ENCODE data around the gene HK1.

Gene HK1

GRCh38 chr10:69352569-69353264, 74.4 kb downstream of the HK1 start:
- no peak for DNase-seq

GRCh38 chr10:69353977-69354635, 75.8 kb downstream of the HK1 start:
- no peak for DNase-seq

GRCh38 chr10:69356187-69356586, 77.9 kb downstream of the HK1 start:
- no peak for DNase-seq

- DNase-seq, result no peak
Observed at GRCh38 chr10:69358148-69358795, 80.0 kb downstream of the HK1 start.

- DNase-seq, result no peak
Observed at GRCh38 chr10:69359148-69359547, 80.9 kb downstream of the HK1 start.

GRCh38 chr10:69359594-69359993, 81.3 kb downstream of the HK1 start:
- no peak for DNase-seq

GRCh38 chr10:69360485-69361302, 82.4 kb downstream of the HK1 start:
- no peak for DNase-seq

- DNase-seq, result no peak
Observed at GRCh38 chr10:69361303-69361614, 83.0 kb downstream of the HK1 start.

- DNase-seq, result no peak
Observed at GRCh38 chr10:69362471-69362954, 84.2 kb downstream of the HK1 start.

GRCh38 chr10:69363666-69364065, 85.4 kb downstream of the HK1 start:
- no peak for DNase-seq

- DNase-seq, result no peak
Observed at GRCh38 chr10:69364232-69364940, 86.1 kb downstream of the HK1 start.

GRCh38 chr10:69366738-69367137, 88.4 kb downstream of the HK1 start:
- no peak for DNase-seq

- DNase-seq, result no peak
Observed at GRCh38 chr10:69367469-69367868, 89.2 kb downstream of the HK1 start.

GRCh38 chr10:69372126-69372980, 94.1 kb downstream of the HK1 start:
- DNase-seq, result no peak

GRCh38 chr10:69374242-69374641, 95.9 kb downstream of the HK1 start:
- DNase-seq, result no peak

- DNase-seq, result no peak
Observed at GRCh38 chr10:69374931-69375306, 96.6 kb downstream of the HK1 start.

GRCh38 chr10:69375307-69376151, 97.2 kb downstream of the HK1 start:
- DNase-seq, result no peak

GRCh38 chr10:69376662-69377061, 98.4 kb downstream of the HK1 start:
- DNase-seq, result no peak

- DNase-seq, result no peak
Observed at GRCh38 chr10:69377191-69377590, 98.9 kb downstream of the HK1 start.

- DNase-seq, result no peak
Observed at GRCh38 chr10:69377933-69378332, 99.6 kb downstream of the HK1 start.

- no peak for DNase-seq
Observed at GRCh38 chr10:69379800-69380199, 101.5 kb downstream of the HK1 start.

All from activated CD4-positive, CD25-positive, alpha-beta regulatory T cell treated with anti-CD3 and anti-CD28 coated beads, Interleukin-2, amount 50 U/mL, for 72 hours (primary cell).